ENCODE results near the gene ELFN2.

The ELFN2 gene

DNA sequence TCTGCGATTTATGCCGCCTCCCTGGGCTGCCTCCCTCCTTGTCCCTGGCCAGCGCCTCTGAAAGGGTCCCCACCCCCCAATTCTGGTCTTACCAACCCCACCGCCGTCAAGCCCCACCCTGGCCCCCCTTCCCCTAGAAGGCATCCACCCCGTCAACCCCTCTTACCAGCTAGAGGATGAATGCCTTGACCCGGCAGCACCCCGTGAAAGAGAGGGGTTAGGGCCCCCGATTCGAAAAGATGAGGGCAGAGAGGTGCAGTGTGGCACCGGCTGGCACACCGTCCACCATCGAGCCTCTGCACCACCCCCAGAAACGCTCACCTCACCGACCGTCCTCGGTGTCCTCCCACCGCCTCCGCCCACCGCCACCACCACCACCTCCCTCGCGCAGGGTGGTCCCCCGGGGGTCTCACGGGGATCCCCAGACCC is 559 bp downstream of the ELFN2 start:
- DNase-seq = no peak

DNA sequence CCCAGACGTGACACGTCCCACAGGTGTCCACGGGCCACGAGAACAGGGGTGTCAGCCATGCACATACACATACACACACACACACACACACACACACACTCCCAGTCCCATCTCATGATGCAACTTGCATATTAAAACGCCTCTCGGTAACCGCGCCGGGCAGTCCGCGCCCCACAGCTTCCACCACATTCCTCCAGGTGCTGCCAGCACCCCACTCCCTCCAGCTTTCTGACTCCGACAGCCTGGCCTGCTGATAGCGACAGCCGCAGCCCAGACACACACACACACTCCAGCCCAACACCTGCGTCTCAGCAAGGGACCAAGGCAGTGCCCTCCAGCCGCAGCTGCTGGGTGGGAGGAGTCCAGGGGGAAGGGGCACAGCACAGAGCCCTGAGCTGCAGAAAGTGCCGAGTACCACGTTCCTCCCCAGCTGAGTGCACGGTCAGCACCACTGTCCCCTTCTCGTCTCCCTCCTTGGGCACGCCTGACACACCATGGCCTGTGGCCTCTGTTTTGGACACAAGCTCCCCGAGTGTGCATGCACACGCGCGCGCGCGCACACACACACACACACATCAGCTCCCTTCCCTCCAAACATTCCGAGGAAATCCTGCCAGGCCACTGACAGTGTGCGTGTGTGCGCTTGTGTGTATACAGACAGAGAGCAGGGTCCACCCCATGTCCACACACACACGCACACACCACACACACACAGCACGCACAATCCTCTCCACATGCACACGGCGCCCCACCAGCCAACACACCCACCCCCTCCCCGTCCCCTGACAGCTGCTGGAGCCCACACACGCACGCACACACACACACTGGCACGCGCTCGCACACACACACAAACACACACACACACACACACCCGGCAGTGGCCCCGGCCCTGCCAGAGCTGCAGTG is 1.2 kb downstream of the ELFN2 start:
- DNase-seq = no peak

DNA sequence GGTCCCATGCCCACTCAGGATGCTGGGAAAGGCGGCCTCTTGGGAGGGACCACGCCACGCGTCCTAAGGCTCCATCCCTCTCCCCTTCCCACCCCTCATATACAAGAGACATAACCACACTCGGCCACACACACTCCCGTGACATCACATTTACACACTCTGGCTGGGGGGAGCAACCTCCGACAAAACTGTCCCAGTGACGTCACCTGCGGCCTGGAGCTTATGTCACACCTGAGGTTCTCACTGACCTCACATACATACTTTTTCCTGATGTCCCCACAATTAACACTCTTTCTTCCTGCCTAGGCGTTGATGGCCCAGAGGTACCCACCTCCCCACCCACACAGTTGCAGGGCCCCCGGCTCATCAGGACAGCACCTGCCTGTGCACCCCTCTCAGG is 1.9 kb downstream of the ELFN2 start:
- no peak for DNase-seq

DNA sequence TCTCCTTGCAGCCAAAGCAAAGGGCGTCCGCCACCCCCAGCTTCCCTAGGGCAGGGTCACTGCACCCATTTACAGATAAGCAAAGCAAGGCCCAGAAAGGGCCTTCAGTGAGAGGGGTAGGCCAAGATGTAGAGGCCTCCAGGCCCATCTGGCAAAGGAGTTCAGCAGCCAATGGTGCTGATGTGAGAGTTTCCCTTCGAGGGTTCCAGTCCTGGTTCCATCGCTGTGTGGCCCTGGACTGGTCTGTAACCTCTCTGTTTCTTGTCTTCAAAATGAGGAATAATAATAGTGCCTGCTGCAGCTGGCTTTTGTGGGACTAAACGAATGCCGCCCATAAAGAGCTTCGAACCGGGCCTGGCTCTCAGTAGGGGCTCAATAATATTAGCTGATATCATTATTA is 4.0 kb downstream of the ELFN2 start:
- no peak for DNase-seq

DNA sequence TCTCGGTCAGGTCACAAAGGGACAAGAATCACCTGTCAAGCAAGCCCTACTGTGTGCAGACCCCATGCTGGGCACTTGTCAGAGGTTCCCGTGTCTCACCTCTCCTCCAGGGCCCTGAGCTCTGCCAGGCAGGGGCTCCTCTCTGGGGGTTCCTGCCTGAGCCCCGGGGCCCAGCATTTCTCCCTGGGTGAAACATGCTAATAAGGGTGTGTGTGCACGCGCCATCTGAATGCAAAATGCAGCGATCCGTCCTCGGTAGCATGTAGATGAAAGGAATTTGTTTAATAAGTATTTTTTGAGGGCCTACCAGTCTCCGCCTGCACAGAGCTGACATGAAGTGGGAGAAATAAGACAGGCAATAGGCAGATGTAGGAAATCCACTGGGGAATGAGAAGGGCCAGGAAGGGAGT is 5.8 kb downstream of the ELFN2 start:
- no peak for DNase-seq

DNA sequence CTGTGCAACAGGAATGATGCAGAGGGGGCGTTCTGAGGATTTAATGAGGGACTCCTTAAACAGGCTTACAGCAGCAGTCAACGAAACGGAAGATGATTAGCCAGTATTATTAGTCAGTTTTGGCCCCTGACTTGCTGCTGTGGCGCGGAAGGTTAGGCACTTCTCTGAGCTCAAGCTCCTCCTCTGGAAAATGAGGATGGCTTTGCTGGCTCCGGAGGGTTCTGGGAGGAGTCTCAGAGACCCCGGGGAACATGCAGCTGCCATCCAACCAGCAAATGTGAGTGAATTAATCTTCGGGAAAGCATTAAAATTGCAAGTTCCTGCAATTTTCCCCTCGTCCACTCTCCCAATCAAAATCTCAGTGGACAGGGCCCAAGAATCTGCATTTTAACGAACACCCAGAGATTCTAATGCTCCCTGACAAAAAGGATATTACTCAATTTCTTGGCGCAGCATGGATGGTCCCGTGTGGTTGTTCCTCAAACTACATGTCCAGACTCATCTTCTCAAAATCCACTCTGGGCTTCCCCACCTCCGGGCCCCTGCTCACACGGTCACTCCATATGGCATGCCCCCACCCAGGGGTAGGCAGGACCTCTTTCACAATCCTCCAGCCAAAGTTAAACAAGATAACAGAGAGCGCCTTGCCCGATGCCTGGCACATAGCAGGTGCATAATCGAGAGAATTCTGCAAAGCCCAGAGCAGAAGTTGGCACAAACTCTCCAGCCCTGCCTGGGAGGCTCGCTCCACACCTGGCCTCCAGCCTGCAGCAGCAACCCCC is 6.4 kb downstream of the ELFN2 start:
- no peak for DNase-seq

DNA sequence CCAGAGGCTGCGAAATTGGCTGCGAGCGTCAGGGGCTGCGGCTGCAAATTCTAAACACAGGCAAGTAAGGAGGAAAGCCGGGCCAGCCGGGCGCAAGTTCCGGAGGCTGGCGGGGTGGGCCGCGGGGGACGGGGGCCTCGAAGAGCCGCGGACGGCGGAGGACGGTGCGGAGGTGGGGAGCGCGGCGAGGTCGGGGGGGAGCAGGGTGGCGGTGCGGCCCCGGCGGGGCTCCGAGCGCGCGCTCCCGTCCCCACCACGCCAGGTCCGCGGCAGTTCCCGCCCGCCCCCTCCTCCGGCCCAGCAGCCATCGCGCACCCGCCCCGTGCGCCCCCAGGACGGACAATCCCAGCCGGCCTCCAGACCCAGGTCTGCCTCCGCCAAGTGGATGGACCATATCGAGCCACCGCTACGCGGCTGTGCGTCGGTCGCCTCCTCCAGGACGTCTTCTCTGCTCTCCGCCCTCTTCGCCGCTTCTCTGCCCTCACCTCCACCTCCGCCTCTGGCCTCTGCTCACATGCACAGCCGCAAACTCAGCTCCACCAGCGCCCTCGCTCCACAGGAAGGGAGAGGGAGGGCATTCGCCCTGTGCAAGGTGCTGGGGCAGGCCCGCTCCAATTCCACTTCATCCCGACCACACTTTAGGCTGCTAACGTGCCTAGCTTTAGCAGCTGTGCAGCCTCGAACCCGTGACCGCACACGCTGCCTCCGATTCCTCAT is 7.2 kb downstream of the ELFN2 start:
- DNase-seq = no peak

DNA sequence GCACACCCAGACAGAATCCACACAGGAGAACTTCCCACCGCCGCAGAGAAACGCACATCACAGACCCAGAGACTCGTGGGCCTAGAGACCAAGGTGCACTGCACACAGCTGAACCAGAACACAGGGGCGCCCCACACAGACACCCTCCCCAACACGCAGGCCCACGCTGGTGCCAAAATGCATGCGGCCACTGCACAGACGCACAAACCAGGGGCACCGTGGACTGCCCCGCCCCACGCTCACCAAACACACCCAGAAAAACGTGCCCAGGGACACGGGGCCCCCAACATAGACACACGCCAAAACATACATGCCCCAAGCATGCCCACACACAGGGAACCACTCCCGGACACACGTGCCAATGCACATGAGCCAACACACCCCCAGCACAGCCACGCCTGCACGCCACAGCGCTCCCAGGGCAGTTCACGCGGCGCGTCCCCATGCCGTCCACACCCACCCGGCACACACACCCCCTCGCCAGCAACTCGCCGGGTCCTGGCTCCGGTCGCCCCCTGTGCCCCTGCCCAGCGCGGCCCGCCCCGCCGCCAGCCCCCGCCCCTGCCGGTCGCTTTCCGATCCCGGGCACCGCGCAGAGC is 7.8 kb downstream of the ELFN2 start:
- no peak for DNase-seq

DNA sequence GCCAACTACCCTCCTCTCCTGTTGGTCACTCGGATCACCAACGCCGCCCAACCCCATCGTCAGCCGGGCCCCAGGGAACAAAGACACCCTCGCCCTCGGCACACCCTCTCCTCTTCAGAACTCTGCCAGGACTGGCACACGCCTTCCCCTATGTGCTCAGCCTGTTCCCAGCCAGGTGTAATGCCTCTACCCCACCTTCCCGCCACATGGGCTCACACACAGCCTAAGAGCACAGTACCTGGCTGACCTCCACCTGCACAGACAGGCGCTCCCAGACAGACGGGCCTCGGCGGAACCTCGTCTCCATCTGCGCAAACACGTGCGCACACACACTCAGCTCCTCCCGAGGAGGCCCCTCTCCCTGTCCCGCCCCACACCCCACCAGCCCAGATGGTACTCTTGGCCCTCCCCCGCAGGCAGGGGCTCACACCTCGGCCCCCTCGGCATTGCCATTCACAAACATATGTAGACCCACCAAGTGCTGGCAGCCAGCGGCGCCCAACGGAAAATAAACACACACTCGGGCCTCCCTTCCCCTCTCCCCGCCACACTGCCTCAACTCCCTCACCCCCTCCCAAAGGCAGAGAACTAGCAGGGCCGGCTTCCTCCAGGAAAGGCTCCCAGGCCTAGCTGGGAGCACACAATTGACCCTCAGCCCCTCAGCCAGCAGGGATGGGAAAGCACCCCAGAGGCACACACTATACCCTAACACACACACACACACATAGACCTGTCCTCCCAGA is 8.5 kb downstream of the ELFN2 start:
- no peak for DNase-seq

DNA sequence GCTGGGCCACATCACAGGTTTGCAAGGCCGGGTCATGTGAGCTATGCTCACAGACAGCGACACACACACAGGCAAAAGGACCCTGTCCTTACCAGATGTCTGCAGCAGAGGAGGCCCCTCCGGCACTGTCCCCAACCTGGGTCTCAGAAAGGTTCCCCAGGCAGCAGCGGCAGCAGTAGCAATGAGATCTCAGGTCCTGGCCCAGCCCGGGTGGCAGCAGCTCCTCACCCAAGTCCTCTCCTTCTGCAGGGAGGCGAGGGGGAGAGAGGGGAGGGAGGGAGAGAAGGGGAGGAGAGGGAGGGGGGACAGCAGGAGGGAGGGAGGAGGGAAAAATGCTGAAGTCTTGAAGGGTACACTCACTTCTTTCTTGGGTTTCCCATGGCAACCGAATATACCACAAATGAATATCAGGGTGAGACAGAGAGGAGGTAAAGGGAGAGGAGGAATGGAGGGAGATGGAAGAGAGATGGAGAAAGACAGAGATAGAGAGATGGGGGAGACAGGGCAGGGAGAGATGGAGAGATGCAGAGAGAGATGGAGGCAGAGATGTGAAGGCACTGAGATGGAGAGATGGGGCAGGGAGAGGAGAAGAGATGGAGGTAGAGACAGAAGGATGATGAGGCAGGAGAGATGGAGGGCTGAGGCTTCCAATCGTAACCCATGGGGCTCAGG is 9.5 kb downstream of the ELFN2 start:
- DNase-seq = no peak

DNA sequence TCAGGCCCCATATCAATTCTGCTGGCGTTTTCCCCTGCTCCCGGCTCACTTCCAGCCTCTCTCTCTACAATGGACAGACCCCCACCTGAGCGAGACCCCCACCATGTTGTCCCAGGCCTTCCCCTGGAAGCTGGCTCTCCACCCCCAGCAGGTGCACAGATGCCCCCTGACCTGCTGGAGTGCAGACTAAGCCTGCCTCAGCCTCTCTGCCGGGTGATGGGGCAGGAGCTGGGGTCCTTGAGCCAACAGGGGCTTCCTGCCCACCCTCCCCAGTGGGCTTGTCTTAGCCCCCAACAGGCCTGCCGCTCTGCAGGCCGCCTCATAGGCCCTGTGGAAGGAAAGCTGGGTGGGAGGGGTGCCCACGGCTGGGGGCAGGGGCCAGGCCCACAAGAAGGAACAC is 10.0 kb downstream of the ELFN2 start:
- no peak for DNase-seq

DNA sequence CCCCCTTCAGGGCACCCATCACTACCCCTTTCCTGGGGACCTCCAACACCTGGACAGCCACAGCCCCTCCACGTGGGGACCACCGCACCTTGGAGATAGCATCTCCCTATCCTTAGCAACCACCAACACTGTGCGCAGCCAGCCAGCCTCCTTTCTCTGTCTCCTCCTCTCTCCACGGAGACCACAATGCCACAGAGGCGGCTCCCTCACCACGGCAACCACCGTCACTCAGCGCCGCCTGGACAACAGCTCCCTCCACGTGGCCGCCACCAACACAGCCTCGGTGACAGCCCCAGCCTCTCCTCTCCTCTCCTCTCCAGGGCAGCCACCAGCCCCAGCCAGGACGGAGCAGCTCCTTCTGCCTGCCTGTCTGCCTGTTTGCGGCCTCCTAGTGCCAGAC is 10.5 kb downstream of the ELFN2 start:
- peak; percentile 74 for DNase-seq

DNA sequence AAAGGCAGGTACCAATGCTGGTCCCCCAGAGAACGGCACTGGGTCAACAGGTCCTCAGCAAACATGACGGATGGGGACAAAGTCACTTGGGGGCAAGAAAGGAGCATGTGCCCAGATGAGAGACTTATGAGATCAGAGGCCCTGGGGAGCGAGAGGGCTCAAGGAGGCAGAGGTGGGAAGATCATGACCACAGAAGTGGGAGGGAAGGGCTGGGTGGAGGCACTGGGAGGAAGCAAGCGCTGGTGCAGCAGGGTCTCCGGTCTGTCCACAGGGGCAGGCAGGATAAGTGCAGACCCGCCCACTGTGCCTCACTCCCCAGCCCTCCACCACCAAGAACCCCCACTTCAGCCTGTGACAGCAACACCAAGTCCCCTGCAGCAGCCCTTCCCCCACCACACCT is 10.9 kb downstream of the ELFN2 start:
- no peak for DNase-seq

DNA sequence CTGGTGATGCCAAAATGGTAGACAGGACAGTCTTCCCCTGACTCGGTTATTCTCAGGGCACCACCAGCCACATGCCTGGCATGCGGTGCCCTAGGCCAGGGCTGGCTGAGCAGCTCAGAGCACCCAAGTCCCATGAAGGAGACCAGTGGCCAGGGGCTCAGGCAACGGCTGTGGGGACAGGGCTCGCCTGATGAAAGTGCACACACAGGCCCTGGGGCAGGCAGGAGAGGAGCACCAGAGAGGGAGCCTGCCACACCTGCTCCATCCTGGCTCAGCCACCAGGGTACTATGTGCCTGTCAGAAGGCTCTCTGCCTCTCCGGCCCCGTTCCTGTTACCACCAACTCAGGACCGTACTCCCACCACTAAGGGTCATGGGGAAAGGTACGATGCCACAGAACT is 12.1 kb downstream of the ELFN2 start:
- DNase-seq = no peak

DNA sequence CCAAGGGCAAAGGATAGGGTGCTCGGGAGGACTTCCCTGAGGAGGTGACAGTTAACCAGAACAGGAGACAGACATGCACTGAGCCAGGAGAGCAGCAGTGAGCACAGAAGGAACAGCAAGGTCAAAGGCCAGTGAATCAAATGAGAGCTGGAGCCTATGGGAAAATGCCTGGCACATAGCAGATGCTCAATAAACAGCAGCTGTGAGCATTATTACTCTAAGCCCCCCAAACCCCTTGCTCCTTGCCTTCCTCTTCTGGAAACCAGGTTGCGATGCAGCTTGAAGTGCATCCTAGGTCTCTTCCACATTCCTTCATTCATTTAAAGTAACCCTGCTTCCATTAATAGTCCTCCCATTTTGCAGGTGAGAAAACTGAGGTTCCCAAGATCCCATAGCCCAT is 13.0 kb downstream of the ELFN2 start:
- DNase-seq = no peak

DNA sequence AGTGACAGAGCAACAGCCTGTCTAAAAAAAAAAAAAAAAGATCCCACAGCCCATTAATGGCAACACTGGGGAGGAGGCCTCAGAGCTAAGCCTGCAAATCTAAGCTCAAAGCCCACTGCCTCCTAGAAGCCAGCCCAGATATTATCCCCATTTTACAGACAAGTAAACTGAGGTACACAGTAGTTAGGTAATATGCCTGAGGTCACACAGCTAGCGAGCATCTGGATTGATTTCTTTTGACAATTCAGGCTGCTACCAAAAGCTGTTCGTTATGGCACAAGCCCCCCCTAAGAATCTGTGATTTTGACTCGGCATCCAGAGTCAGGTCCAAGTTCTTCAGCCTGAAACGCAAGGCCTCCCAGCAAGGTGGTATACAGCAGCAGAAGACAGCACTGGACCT is 13.7 kb downstream of the ELFN2 start:
- no peak for DNase-seq

DNA sequence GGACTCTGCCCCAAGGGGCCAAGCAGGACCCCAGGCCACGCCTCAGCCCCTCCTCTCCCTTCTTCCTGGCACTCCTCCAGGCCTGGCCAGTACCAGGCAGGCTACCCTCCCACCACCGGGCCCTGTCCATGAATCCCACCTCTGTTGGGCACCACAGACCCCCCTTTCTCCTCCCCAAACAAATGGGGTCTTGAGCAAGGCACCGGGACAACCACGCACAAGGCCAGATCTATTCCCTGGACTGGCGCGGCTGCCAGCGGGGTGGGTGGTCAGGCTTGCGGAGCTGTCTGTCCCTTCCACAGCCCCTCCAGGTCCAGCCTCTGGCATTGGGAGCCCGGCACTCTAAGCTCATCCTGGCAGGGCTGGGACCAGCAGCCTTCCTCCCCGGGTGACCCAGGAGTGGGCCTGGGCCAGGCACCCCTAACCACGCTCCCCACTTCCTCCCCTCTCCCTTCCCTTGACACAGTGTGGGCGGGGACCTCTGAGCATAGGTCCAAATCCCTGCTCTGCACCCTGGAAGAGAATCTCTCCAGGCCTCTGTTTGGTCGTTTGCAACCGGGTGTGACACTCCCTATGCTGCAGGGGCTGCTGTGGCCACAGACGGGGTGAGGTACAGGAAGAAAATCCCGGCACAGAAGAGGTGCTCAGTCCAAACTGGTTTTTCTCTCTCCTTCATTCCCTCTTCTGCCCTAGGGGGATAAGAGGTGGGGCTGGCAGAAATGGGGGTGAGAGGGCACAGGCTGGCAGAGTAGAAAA is 14.6 kb downstream of the ELFN2 start:
- DNase-seq = no peak

DNA sequence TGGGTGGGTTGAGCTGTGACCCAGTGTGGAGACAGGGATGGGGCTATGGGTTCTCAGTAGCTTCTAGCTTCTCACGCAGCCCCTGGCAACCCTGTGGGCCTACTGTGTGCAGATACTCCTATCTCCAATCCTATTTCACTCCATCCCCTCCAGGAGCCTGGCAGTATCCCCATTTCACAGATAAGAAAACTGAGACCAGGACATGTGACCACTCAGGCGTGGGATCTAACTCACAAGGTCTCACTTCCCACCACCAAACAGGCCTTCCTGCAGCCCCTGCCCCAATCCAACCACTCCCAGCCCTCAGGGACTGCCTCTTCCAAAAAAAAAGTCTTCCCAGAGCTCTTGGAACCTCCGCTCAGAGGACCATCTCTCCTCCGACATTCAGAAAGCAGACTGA is 15.6 kb downstream of the ELFN2 start:
- DNase-seq = no peak

DNA sequence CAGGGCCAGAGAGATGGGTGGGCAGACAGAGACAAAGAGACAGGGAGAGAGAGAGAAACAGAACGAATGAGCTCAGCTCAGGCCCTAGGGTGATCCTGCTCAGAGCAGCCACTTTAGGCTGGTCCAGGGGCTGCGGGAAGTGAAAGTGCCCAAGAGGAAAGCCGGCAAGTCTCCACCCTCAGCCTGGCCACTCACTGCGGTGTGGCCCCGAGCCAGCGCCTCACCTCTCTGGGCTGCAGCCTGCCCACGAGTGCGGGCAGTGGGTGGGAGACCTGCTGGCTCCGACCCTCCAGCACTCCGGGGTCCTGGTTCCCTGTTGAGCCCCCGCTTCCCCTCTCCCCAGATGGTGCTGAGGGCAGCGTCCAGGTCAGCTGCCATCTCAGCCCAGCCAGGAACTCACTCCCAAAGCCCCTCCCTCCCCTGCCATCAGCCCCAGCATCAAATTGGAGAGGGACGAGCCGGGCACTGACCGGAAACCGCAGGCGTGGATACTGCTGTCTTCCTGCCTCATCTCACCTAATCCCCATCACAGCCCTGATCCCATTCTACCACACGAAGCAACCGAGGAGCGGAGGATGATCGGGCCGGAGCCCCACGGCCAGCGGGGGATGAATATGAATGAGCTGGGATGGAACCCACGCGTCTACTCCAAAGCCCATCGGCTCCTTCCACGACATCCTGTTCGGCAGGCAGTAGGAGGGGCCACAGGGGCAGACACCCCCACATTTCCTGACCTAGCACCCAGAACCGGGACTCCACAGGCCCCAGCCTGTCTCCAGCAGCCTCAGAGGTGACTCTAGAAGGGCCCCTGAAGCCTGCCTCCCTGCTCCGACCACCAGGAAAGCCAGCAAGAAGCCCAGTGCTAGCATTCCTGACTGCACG is 16.9 kb downstream of the ELFN2 start:
- no peak for DNase-seq

DNA sequence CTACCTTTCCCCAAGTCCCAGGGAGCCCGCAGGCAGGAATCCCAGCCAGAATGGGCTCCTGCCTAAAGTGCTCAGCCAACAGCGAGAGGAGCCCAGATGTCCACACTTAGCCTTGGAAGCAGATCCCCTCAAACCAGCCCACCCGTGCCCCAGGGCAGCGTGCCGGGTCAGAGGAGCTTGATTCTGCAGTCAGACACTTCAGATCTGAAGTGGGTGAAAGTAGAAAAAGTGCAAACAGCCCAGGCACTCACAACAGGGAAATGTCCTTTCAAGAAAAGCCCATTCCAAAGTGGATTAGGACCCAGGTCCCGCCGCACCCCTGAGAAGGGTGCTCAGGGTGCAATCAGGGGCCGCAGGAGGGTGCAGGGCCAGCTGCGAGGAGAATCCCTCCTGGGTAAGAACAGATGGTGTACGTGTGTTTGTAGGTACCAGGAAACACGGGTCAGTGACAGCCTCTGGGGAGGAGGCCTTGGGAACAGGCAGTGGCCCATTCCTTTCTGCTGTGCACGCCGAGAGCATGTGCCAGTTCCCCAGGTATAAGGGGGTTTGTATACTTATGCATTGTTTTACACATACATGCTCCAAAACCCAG is 17.7 kb downstream of the ELFN2 start:
- no peak for DNase-seq
